Right forelimb (tissue), 1 donor: Measurements from ENCODE around the gene CABP2.

ENCODE experiments used
- DNase-seq: peaks from one replicate; pipeline ENCODE4 v3.0.0-alpha.2; 2018

The CABP2 gene

GRCh38 chr11:67507242-67507863 is 15.9 kb downstream of the CABP2 start:
- DNase-seq, result peak; percentile 64

- no peak for DNase-seq
Observed at GRCh38 chr11:67506426-67507051, 16.7 kb downstream of the CABP2 start.

- DNase-seq, result peak; percentile 88
Observed at GRCh38 chr11:67505605-67506396, 17.4 kb downstream of the CABP2 start.

GRCh38 chr11:67504950-67505581 is 18.2 kb downstream of the CABP2 start, which contains the start of gene PITPNM1:
TSS of gene PITPNM1 (minus strand) at chr11:67505363. CDS start at chr11:67504180, 1,183 bp downstream.
- peak; percentile 78 for DNase-seq

- DNase-seq, result peak; percentile 61
Observed at GRCh38 chr11:67504005-67504949, 19.0 kb downstream of the CABP2 start.

- no peak for DNase-seq
Observed at GRCh38 chr11:67503119-67504004, 19.9 kb downstream of the CABP2 start.

- no peak for DNase-seq
Observed at GRCh38 chr11:67502328-67502979, 20.8 kb downstream of the CABP2 start.

- no peak for DNase-seq
Observed at GRCh38 chr11:67501854-67502253, 21.4 kb downstream of the CABP2 start.

- no peak for DNase-seq
Observed at GRCh38 chr11:67500831-67501715, 22.2 kb downstream of the CABP2 start.

- DNase-seq, result no peak
Observed at GRCh38 chr11:67500484-67500821, 22.8 kb downstream of the CABP2 start.

- DNase-seq, result no peak
Observed at GRCh38 chr11:67499808-67500483, 23.3 kb downstream of the CABP2 start.

- DNase-seq, result no peak
Observed at GRCh38 chr11:67498544-67498972, 24.7 kb downstream of the CABP2 start.

GRCh38 chr11:67497656-67498291 is 25.5 kb downstream of the CABP2 start:
- no peak for DNase-seq

- DNase-seq, result no peak
Observed at GRCh38 chr11:67496113-67496512, 27.1 kb downstream of the CABP2 start.

- no peak for DNase-seq
Observed at GRCh38 chr11:67495234-67496005, 27.8 kb downstream of the CABP2 start.

- DNase-seq, result no peak
Observed at GRCh38 chr11:67494371-67495233, 28.6 kb downstream of the CABP2 start.
